Measurements from ENCODE around the gene LRRC4C. TPM values are rescaled to one million over a fixed set of nuclear protein-coding genes. Genes with fewer than 3 reads are reported as not detected.

The LRRC4C gene
- total and polyA plus RNA-seq, 2 donors (not counting 3 experiments of a cell fraction or from before 2014, with no cell fraction given): not detected

- dilution Hi-C loops (cut with MboI; ENCODE audit: extremely low pct_ligation_motif_present, low sequenced_read_pairs) (no loop called here), intact Hi-C loops (cut with micrococcal nuclease) (no loop called here)
- no peak for DNase-seq (ENCODE audit: low read depth, low spot score)
- Histone ChIP-seq H3K27me3 (ENCODE audit: control insufficient read depth in 2 of 2, insufficient read depth in 2 of 2, low read length in 2 of 2) (no peaks in the 10 kb centered on the region), H3K9me1 (replicated peaks; ENCODE audit: control insufficient read depth, extremely low read depth, insufficient read depth, low read length) (no peaks in the 10 kb centered on the region), H3K4me1 (ENCODE audit: control insufficient read depth, extremely low read depth, insufficient read depth, low read length) (no peaks in the 10 kb centered on the region), H3K79me2 (ENCODE audit: control insufficient read depth, insufficient read depth, low read length) (no peaks in the 10 kb centered on the region), H3K9ac (replicated peaks; ENCODE audit: extremely low read depth, insufficient read depth, low read length) (no peak overlapping the region), H3K4me3 (replicated peaks in 1 of 3; ENCODE audit: insufficient read depth in 1 of 3, low read depth in 1 of 3, low read length in 3 of 3) (no peak overlapping the region), H4K20me1 (replicated peaks; ENCODE audit: control insufficient read depth, extremely low read depth, insufficient read depth, low read length) (no peaks in the 10 kb centered on the region), H3K27ac (ENCODE audit: insufficient read depth, low read depth, low read length) (no peak overlapping the region), H2AFZ (ENCODE audit: low read depth, low read length) (no peak overlapping the region), H3K4me2 (ENCODE audit: insufficient read depth, low read length) (no peak overlapping the region), H3K9me3 (replicated peaks; ENCODE audit: control insufficient read depth, insufficient read depth, low read length) (no peaks in the 10 kb centered on the region), H3K36me3 (ENCODE audit: control insufficient read depth in 2 of 2, extremely low read depth in 1 of 2, insufficient read depth in 2 of 2, low read length in 2 of 2) (no peaks in the 10 kb centered on the region)
- ChIA-PET CTCF (no interaction called here), POLR2A (no interaction called here)
- BruUV-seq (replicated peaks): no TSS peak
- no peak for FAIRE-seq
- TF ChIP-seq POLR2AphosphoS5 (IDR thresholded peaks at IDR 0.05; ENCODE audit: insufficient read depth, low read depth, low read length): no peak
- TF ChIP-seq FOS (IDR thresholded peaks at IDR 0.05; ENCODE audit: borderline replicate concordance, insufficient read depth, low read length): no peak
- TF ChIP-seq EZH2 (IDR thresholded peaks at IDR 0.05; ENCODE audit: borderline replicate concordance, low read depth, low read length, severe bottlenecking): no peak
- TF ChIP-seq JUN (IDR thresholded peaks at IDR 0.05; ENCODE audit: borderline replicate concordance, insufficient read depth, insufficient read length, low read depth): no peak
- no peak for TF ChIP-seq MYC (IDR thresholded peaks at IDR 0.05; ENCODE audit: low read depth, low read length)
- TF ChIP-seq CTCF (IDR thresholded peaks at IDR 0.05; ENCODE audit: extremely low read depth in 1 of 2, insufficient read depth in 1 of 2, low read depth in 1 of 2, low read length in 2 of 2): no peak
These were observed 942.3 kb downstream of the LRRC4C start for GRCh38 chr11:40517122-40517521.

- Histone ChIP-seq H3K9me1 (replicated peaks; ENCODE audit: control insufficient read depth, extremely low read depth, insufficient read depth, low read length) (no peaks in the 10 kb centered on the region), H3K27me3 (ENCODE audit: control insufficient read depth in 2 of 2, insufficient read depth in 2 of 2, low read length in 2 of 2) (no peaks in the 10 kb centered on the region), H3K9ac (replicated peaks; ENCODE audit: extremely low read depth, insufficient read depth, low read length) (no peak overlapping the region), H3K4me1 (ENCODE audit: control insufficient read depth, extremely low read depth, insufficient read depth, low read length) (no peaks in the 10 kb centered on the region), H3K79me2 (ENCODE audit: control insufficient read depth, insufficient read depth, low read length) (no peaks in the 10 kb centered on the region), H3K4me2 (ENCODE audit: insufficient read depth, low read length) (no peak overlapping the region), H2AFZ (ENCODE audit: low read depth, low read length) (no peak overlapping the region), H3K4me3 (replicated peaks in 1 of 3; ENCODE audit: insufficient read depth in 1 of 3, low read depth in 1 of 3, low read length in 3 of 3) (no peak overlapping the region), H3K27ac (ENCODE audit: insufficient read depth, low read depth, low read length) (no peak overlapping the region), H3K36me3 (ENCODE audit: control insufficient read depth in 2 of 2, extremely low read depth in 1 of 2, insufficient read depth in 2 of 2, low read length in 2 of 2) (no peaks in the 10 kb centered on the region), H3K9me3 (replicated peaks; ENCODE audit: control insufficient read depth, insufficient read depth, low read length) (no peaks in the 10 kb centered on the region), H4K20me1 (replicated peaks; ENCODE audit: control insufficient read depth, extremely low read depth, insufficient read depth, low read length) (no peaks in the 10 kb centered on the region)
- FAIRE-seq (no peak), DNase-seq (ENCODE audit: low read depth, low spot score) (no peak)
- no TSS peak for BruUV-seq (replicated peaks)
- ChIA-PET CTCF (no interaction called here), POLR2A (no interaction called here)
- intact Hi-C loops (cut with micrococcal nuclease): no loop called here
- dilution Hi-C loops (cut with MboI; ENCODE audit: extremely low pct_ligation_motif_present, low sequenced_read_pairs): no loop called here
- TF ChIP-seq POLR2A (IDR thresholded peaks at IDR 0.05; ENCODE audit: low read depth, low read length) (no peak), JUN (IDR thresholded peaks at IDR 0.05; ENCODE audit: borderline replicate concordance, insufficient read depth, insufficient read length, low read depth) (no peak), POLR2AphosphoS5 (IDR thresholded peaks at IDR 0.05; ENCODE audit: insufficient read depth, low read depth, low read length) (no peak), CTCF (IDR thresholded peaks at IDR 0.05; ENCODE audit: extremely low read depth in 1 of 2, insufficient read depth in 1 of 2, low read depth in 1 of 2, low read length in 2 of 2) (no peak), EZH2 (IDR thresholded peaks at IDR 0.05; ENCODE audit: borderline replicate concordance, low read depth, low read length, severe bottlenecking) (no peak), MYC (IDR thresholded peaks at IDR 0.05; ENCODE audit: low read depth, low read length) (no peak)
These were observed 945.3 kb downstream of the LRRC4C start for GRCh38 chr11:40514124-40514523.

All from endothelial cell of umbilical vein (primary cell).